Esophagus mucosa (tissue), 1 donor: ENCODE measurements around the gene VPS35L. TPM values are rescaled to one million over a fixed set of nuclear protein-coding genes. Genes with fewer than 3 reads are reported as not detected.
A peak's percentile ranks its signal among the peaks of the same experiment; 100 is the strongest.
"Not testable (repeated sequence)": the region's sequence is repeated elsewhere in the genome, so short reads cannot be mapped to it uniquely, and the experiment has no call there.

Source experiments
- ATAC-seq: fragments of 200-7000 bp; cut with Tn5 transposase; one replicate; pipeline ENCODE4 v1.9.1; 2020
- total RNA-seq: library from RNA; stranded (reverse); gene quantifications from one replicate; pipeline ENCODE4 v1.2.4, GENCODE V29; 2023
- donor health status: DM: yes; HTN: yes; CAD: no.

Gene VPS35L
- total RNA-seq, 1 donor from 2014 or later = 43.2 TPM

GRCh38 chr16:19540241-19540970 lies 15.1 kb upstream of the VPS35L start:
- ATAC-seq = no peak

- no peak for ATAC-seq
These were observed 13.2 kb upstream of the VPS35L start for GRCh38 chr16:19542138-19542821.

GRCh38 chr16:19543278-19543996 lies 12.1 kb upstream of the VPS35L start:
- ATAC-seq = not testable (repeated sequence)

GRCh38 chr16:19548144-19548543 lies 7.4 kb upstream of the VPS35L start:
- ATAC-seq = no peak

- no peak for ATAC-seq
These were observed 5.8 kb upstream of the VPS35L start for GRCh38 chr16:19549673-19550072.

GRCh38 chr16:19555938-19556771 lies 652 bp downstream of the VPS35L start:
- peak; percentile 2 for ATAC-seq

GRCh38 chr16:19559242-19559910 lies 3.9 kb downstream of the VPS35L start:
- no peak for ATAC-seq

- ATAC-seq = no peak
These were observed 4.6 kb downstream of the VPS35L start for GRCh38 chr16:19560078-19560477.

- no peak for ATAC-seq
These were observed 7.9 kb downstream of the VPS35L start for GRCh38 chr16:19563377-19563776.

GRCh38 chr16:19566362-19566761 lies 10.9 kb downstream of the VPS35L start:
- ATAC-seq = no peak

GRCh38 chr16:19567560-19567959 lies 12.1 kb downstream of the VPS35L start:
- no peak for ATAC-seq

- no peak for ATAC-seq
These were observed 18.5 kb downstream of the VPS35L start for GRCh38 chr16:19573997-19574396.

- ATAC-seq = no peak
These were observed 19.1 kb downstream of the VPS35L start for GRCh38 chr16:19574615-19575014.

GRCh38 chr16:19578378-19578971 lies 23.0 kb downstream of the VPS35L start:
- ATAC-seq = no peak

GRCh38 chr16:19582050-19582831 lies 26.7 kb downstream of the VPS35L start:
- ATAC-seq = no peak

GRCh38 chr16:19583665-19584300 lies 28.3 kb downstream of the VPS35L start:
- ATAC-seq = peak; percentile 82

- no peak for ATAC-seq
These were observed 33.2 kb downstream of the VPS35L start for GRCh38 chr16:19588661-19589060.

- ATAC-seq = no peak
These were observed 33.6 kb downstream of the VPS35L start for GRCh38 chr16:19589106-19589505.

- no peak for ATAC-seq
These were observed 34.3 kb downstream of the VPS35L start for GRCh38 chr16:19589771-19590302.
